ENCODE data around the gene ZFR.
"Not testable (repeated sequence)": the region's sequence is repeated elsewhere in the genome, so short reads cannot be mapped to it uniquely, and the experiment has no call there.

ZFR gene

DNA sequence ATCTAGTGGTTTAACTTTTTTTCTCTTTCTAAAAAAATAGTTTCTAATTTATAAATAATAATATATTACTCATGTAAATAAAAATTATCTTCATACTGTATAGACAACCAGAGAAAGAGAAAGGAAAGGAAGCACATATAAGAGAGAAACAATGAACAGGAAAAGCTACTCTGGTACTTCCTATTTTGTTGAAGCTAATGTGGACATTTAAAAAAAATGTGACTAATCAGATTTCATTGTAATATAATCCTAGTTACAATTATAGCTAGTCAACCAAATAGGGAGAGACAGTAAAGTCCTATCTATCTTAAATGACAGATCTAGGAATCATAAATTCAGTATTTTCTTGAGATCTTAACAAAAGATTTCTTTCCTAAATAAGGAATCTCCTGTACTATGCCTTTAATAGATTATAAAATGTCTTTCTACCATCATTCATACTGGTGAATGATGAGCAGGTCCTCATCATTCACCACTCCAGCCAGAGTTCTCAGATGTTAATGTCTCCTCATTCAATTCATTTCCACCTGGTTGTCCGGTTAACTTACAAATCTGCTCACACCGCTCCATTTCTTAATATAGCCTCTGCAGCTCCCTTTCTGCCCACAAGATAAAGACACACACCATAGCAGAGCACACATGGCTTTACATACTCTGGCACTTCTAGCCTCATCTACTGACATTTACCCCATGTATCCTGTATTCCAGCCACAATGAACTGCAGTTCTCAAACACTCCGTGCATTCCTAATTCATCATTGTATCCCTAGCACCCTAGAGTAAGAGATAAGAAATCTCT lies 30.9 kb downstream of the ZFR start:
- DNase-seq (ENCODE audit: low read depth in 3 of 3) = no peak

- DNase-seq (ENCODE audit: low read depth in 3 of 3) = no peak
Observed at GRCh38 chr5:32410630-32411029, 33.9 kb downstream of the ZFR start.

DNA sequence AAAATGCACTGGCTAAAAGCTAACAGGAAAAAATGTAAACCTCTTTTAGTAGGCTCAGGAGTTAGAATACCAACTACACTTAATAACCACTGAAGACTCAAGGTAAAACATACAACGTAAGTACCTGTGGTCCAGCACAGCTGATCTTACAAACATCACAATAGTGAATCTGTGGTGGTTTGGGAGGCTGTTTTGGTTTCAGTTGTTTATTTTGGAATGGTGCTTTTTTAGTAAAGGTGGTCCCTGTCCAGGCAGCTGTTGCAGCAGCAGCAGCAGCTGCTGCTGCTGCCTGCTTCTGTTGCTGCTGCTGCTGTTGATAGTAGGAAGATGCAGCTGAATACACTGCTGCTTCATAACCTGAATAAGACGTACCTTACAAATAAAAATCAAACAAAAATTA lies 37.9 kb downstream of the ZFR start:
- DNase-seq (ENCODE audit: low read depth in 3 of 3) = no peak

DNA sequence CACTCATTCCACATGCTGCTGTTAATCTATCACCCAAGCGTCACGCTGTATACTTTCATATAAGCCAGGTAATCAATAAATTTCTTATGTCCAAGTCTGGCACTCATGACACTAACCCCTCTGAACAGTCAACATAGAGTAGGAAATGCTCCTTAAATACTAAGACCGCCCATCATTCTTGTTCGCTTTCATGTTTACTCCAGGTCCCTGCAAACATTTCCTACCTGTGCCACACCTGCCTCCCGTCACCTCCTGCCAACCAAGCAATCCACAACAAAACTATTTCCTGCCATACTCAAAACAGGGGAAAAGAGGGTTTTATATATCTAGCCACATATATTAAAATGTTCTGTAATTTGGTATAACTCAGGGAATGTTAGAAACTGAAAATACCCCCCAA lies 39.0 kb downstream of the ZFR start:
- no peak for DNase-seq (ENCODE audit: low read depth in 3 of 3)

- no peak for DNase-seq (ENCODE audit: low read depth in 3 of 3)
Observed at GRCh38 chr5:32403760-32404159, 40.8 kb downstream of the ZFR start.

- DNase-seq (ENCODE audit: low read depth in 3 of 3) = no peak
Observed at GRCh38 chr5:32400401-32400800, 44.1 kb downstream of the ZFR start.

- not testable (repeated sequence) for DNase-seq (ENCODE audit: low read depth in 3 of 3)
Observed at GRCh38 chr5:32398754-32399153, 45.8 kb downstream of the ZFR start.

DNA sequence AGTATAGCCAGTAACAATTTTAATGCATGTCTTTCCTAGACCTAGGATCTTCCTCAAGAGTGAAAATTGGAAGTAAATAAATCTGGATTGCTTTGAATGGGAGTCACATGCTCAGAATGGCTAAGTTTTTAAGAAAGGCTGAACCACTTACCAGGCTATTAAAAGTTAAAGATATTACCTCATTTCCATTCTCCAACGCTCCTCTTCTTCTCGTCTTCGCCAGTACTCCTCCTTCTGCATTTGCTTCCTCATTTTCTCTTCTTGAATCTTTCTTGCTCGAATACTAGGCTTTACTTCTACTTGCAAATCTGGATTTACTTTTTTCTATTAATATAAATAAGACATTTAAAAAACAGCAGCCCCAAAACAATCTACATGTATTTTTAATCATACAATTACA lies 49.6 kb downstream of the ZFR start:
- no peak for DNase-seq (ENCODE audit: low read depth in 3 of 3)

DNA sequence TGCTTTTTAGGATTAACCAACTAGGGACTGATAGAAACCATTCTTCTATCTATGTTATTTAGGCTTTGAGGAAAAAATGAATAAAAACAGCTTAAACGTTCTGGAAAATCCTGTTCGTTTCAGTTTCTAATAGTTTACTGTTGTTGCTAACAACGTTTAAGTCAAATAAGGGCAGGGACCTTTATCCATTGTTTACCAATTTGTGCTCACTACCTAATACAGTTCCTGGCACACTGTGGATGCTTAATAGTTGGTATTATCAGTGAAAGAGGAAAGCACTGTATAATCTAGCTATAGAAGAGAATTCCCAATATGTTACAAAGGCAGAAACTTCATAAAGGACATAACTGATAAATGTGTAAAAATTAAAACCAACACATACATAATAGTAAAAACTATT lies 52.5 kb downstream of the ZFR start:
- DNase-seq (ENCODE audit: low read depth in 3 of 3) = no peak

- DNase-seq (ENCODE audit: low read depth in 3 of 3) = no peak
Observed at GRCh38 chr5:32390819-32391591, 53.5 kb downstream of the ZFR start.

GRCh38 chr5:32388432-32389129 lies 56.0 kb downstream of the ZFR start:
- no peak for DNase-seq (ENCODE audit: low read depth in 3 of 3)

DNA sequence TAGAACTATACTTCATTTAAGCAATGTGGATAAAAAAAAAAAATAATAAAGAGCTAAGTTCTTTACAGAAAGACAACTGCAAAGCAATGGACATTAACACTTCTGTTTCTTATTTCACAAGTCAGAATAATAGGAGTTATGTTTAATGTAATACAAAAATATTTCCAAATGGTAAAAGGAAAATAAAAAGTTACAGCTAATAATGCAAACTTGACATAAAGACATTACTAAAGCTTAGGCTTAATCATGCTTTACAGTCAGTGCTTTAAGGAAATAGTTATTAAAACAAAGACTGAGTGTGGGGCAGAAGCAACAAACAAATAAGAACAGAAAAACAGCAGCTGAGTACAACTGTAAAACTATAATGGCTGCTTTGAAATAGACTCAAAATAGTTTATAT lies 56.7 kb downstream of the ZFR start:
- DNase-seq (ENCODE audit: low read depth in 3 of 3) = no peak

GRCh38 chr5:32387211-32387610 lies 57.3 kb downstream of the ZFR start:
- DNase-seq (ENCODE audit: low read depth in 3 of 3) = no peak

DNA sequence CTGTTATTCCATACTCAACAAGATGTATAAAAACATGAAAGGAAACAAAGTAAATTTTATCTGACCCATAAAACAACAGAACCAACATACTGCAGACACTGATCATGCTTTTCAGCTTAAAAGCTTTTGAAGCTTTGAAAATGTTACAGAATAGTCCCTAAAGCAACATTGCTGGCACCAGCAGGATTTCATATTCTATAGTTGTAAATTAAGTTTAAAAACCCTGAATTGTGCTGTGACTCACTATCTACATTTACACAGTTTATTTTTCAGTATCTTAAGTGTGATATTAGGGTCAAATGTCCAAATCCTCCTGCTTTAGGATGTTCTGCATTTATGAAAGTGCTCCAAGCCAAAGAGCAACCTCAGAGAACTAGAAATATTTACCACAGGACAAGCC lies 59.9 kb downstream of the ZFR start:
- DNase-seq (ENCODE audit: low read depth in 3 of 3) = no peak

- no peak for DNase-seq (ENCODE audit: low read depth in 3 of 3)
Observed at GRCh38 chr5:32383586-32383985, 61.0 kb downstream of the ZFR start.

GRCh38 chr5:32383065-32383464 lies 61.5 kb downstream of the ZFR start:
- DNase-seq (ENCODE audit: low read depth in 3 of 3) = no peak

DNA sequence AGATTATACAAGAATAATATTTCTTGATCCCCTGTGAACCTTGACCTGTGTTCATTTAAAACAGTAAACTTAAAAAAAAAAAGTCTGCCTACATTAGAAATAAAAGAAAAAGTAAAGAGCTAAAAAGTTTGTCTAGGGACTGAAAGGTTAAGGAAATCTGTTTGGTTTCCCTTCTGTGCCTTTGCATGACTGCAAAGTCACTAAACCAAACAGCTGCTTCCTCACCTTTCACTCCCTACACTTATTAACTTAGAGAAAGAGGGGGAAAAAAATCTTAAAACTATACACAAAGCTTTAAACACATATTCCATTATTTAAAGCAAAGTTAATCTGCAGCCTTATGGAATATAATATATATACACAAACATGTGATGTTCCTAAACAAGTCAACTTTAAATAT lies 65.1 kb downstream of the ZFR start:
- DNase-seq (ENCODE audit: low read depth in 3 of 3) = no peak

DNA sequence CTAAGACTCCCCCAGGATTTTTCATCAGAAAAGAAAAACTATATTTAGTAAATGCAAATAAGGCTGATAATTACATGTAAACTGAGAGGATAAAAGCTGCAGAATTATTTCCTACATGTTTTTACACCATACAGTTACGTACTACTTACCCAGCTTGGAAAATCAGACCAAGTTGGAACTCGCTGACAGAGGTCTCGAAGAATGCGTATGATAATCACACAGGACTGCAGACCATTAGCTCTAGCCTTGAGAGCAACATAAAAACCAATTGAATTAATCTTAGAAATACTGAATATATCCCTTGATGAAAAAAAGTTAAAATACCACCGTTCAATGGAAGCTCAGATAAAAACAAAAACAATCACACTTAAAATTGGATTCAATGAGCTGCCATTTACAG lies 65.6 kb downstream of the ZFR start:
- DNase-seq (ENCODE audit: low read depth in 3 of 3) = no peak

- DNase-seq (ENCODE audit: low read depth in 3 of 3) = no peak
Observed at GRCh38 chr5:32369542-32370155, 74.9 kb downstream of the ZFR start.

DNA sequence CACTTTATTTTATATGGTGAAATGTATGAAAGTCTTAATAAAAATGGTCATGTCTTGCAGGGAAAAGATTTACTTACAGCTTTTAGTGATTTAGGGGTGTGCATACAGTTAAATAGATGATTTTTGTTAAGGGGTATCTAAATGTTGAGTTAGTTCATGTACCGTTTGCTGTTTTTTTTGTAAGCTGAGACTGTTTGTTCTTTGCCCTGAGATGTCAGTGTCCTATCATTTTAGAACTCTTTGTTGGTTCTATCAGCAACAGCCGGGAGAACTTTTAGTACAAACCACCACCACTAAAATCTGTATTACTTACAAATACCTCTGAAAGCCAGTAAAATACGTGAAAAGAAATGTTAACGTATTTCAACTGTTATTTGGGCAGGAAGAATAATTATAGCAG lies 75.5 kb downstream of the ZFR start:
- no peak for DNase-seq (ENCODE audit: low read depth in 3 of 3)

GRCh38 chr5:32367271-32367670 lies 77.3 kb downstream of the ZFR start:
- not testable (repeated sequence) for DNase-seq (ENCODE audit: low read depth in 3 of 3)

- no peak for DNase-seq (ENCODE audit: low read depth in 3 of 3)
Observed at GRCh38 chr5:32365623-32366022, 78.9 kb downstream of the ZFR start.

All from stimulated activated CD4-positive, alpha-beta T cell treated with anti-CD3 and anti-CD28 coated beads, TNF-alpha, amount 100 ng/mL, for 4 hours (primary cell).